ENCODE measurements around the gene FXYD4.
"Not testable (repeated sequence)": the region's sequence is repeated elsewhere in the genome, so short reads cannot be mapped to it uniquely, and the experiment has no call there.

FXYD4 gene

DNA sequence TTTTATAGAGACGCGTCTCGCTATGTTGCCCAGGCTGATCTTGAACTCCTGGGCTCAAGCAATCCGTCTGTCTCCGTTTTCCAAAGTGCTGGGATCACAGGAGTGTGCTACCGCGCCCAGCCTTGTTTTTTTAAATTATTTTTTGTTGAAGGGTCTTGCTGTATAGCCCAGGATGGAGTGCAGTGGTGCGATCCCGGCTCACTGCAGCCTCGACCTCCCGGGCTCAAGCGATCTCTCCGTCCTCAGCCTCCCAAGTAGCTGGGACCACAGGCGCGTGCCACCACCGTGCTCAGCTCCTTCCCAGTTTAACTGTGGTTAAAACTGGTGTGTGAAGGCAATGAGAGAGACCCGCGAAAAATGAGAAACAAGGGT, 48.5 kb downstream of the FXYD4 start:
- DNase-seq (ENCODE audit: low read depth), result no peak

DNA sequence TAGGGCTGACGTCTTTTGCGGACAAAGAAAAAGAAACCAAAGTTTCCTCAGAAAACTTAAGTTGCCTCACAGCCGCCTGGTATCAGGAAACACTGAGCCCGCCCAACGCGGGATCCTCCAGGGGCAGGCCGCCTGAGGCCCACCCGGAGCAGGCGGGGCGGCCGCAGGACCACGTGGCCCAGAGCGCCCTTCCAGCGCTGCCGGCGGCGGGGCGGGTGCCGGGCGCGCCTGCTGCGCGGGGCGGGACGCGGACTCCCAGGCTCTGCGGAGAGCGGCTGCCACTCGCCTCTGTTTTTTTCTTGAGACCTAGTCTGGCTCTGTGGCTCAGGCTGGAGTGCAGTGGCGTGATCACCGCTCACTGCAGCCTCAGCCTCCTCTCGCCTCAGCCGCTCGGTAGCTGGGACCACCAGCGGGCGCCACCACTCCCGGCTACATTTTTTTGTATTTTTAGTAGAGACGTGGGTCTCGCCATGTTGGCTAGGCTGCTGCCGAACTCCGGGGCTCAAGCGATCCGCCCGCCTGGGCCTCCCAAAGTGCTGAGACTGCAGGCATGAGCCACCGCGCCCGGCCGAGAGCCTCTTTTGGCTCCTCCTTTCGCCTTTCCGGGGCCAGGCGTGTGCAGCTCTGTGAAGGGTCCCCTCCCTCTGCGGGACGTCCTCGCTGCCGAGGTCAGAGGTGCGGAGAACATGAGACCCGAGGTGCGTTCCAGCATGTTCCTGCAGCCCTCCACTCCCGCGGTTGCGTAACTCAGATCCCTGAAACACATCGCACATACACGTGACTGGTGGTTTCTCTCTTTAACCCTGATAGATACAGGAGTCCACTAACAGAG, 49.1 kb downstream of the FXYD4 start:
- peak; percentile 74 for DNase-seq (ENCODE audit: low read depth)

DNA sequence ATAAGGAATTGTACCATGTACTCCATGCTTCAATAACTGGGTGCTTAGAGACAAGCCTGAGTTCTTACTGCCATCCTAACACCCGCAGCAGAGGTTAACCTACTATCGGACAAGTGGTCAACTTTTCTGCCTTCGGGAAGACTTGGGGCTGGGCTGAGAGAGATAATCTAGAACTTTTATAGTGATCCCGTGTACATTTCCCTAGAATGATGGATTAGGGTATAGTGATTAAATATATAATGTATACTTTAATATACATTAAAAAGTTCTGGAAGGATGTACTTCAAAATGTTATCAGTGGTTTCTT, 49.7 kb downstream of the FXYD4 start:
- DNase-seq (ENCODE audit: low read depth), result no peak

DNA sequence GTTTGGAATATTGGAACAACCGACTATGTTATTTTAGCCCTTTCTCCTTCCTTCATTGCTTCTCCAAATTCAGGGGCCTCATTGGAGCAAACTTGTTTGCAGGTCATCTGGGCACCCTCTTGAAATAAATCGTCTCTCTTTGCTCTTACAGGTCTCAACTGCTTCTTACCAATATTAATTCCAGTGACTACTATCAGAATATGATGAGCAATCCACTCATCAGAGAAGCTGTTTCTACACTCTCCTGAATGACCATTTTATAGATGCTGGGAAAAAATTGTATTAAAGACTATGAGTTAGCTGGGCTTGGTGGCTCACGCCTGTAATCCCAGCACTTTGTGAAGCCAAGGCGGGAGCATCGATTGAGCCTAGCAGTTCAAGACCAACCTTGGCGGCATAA, 50.1 kb downstream of the FXYD4 start:
- no peak for DNase-seq (ENCODE audit: low read depth)

- not testable (repeated sequence) for DNase-seq (ENCODE audit: low read depth)
Observed at GRCh38 chr10:43421944-43422343, 50.5 kb downstream of the FXYD4 start.

DNA sequence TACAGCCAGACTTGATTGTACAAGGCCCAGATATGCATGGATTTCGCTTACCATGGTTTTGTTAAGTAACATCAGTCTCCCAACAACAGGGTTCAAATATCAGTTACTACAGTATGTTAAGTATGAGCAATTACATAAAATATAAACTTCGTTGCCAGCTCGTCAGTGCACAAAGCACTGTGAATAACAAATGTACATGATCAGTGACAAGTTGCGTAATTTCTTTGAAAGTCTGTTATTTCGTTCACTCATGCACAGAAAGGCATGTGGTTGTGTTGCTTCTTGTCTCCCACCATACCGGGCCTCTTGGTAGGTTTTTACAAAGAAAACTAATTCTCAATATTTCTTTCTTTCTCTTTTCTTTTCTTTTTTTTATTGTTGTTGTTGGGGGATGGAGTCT, 53.0 kb downstream of the FXYD4 start:
- no peak for DNase-seq (ENCODE audit: low read depth)
